ENCODE measurements around the gene MUC15.

Gene MUC15

DNA sequence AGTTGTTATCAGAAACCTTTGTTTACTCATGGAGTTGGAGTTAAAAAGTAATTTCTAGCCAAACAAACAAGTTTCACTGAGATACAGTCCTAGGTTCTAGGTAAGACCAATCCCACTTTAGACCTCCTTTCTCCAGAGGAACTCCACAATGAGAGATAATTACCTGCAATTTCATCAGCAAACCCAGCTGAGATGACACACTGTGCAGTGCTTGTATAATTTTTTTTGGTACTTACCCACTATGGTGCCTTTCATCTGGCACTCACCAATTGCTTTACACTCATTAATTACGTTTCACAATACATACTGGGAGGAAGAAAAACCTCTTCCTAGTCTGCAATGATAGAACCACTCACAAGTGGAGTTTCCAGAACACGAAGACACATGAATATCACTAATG, 1.8 kb upstream of the MUC15 start:
- no peak for DNase-seq (ENCODE audit: low spot score)

DNA sequence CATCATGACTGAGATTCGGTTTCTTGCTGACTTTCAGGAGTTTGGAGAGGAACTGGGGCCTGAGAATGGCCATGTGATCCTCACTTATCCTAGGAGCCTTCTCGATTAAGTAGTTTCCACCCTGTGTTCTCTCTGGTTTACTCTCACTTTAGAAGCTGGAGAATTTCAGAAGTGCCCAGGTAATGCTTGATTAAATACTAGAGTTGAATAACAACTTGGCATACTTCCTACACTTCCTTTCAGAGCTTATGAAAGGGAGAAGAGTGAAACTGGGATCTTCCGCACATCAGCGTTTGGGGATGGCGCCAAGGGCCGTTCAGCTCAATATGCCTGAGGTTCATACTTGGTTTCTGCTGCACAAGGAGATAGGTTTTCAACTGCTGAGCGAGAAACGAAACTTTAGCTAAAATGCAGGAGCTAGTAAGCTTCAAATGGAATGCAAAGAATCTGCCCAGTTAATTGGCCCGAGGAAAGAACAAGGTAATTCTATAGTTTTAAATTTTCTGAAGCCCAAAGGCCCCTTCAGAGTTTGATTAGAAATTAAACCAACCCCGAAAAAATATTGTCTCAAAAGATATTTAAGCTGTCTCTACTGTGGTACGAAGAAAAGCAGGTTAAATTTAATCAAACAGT, 823 bp upstream of the MUC15 start:
- DNase-seq (ENCODE audit: low spot score), result no peak

DNA sequence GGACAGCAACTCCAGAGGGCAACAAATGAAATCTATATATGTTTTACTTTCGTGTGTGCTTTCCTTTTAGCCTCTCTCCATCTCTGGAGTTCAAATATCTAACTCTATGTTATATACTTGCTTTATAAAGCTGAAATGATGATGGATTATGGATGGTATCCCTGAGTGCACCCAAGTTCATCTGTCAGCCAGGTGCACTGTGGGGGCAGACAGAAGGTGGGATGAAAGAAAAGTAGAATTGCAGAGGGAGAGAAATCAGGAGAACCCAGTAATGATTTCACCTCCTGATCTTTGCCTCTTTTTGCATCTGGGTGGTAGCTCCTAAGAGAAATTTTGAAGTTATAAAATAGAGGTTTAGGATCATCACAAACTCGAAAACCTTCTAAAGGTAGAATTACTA, 2.4 kb downstream of the MUC15 start:
- no peak for DNase-seq (ENCODE audit: low spot score)

DNA sequence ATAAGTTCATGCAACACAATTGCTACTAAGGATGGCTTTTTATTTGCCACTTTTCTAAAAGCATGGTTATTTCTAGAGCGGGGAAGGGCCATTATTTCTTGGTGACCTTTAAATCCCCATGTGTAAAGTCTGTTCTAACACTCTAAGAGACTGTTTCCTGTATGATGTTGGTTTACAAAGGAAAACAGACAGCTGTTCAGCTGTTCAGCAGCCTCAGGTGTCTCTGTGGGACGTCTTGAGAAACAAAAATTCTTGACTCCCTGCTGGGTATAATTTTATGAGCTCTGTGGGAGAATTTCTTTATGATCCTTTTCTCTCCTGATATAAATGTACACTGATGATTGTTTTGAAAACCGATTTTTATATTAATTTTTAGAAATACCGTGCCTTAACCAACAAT, 13.9 kb downstream of the MUC15 start:
- no peak for DNase-seq (ENCODE audit: low spot score)

DNA sequence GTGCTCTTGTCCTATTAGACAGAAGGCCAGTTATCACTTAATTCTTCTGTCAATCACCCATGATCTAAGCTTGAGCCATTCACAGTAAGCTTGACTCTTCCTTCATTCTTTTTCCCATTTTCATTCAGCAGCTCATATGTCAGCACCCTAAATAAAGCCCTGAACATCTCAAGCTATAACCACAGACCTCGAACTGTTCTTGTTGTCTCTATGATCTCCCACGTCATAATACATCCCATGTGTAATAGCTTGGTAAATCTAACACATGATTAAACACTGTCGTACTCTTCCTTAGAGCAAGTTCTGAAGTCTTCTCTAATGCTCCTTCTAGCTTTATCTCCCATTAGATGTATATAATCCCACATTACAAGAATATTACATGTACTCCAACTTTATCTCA, 14.4 kb downstream of the MUC15 start:
- no peak for DNase-seq (ENCODE audit: low spot score)

DNA sequence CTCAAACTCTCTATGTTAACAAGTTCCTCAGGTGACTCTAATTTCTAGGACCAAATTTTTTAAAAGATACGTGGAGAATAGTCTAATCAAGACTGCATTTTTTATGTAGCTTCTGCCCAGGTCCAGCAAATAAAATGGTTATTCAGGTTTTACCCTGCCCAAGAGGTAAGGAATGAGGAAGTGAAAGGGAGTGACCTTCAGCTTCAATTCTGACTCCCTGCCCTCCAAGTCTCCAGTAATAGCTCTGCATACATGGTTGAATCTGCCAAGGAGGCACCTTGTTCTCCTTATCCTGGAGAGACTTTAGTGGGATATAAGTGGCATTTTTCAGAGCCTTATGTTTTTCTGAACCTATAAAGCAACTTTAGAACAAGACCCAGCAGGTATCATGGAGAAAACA, 15.5 kb downstream of the MUC15 start:
- no peak for DNase-seq (ENCODE audit: low spot score)

DNA sequence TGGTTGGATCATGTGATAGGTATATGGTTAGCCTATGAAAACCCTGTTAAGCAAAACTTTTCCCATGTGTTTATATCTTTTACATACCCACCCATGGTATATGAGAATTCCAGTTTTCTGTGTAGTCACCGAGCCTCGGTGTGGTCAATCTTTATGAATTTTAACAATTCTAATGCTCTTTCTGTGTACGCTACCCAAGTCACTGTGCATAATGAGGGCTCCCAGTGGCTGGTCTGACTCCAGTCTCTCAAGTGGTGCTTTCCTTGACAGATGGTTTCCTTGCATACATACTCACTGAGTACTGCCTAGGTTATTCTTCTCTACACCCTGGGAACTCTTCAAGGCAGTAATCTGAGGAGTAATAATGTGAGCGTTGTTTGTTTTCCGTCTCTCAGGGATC, 17.6 kb downstream of the MUC15 start:
- DNase-seq (ENCODE audit: low spot score), result no peak

DNA sequence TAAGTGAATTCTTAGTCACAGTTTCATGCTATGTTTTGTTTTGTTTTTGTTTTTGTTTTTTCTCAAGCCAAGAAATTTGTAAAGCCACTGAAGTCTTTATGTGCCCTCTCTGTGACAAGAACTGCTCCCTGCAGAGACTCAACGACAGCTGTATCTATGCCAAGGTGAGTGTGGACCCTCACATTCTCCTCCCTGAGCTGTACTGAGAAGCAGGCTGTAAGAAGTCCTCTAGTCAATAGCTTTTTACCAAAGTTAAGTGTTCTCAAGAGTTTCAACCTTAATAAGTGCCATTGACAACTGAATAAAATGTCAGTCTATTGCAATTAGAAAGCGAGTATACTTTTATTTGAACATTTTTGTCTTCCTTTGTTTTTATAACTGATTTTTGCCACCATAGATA, 18.9 kb downstream of the MUC15 start:
- DNase-seq (ENCODE audit: low spot score), result no peak

DNA sequence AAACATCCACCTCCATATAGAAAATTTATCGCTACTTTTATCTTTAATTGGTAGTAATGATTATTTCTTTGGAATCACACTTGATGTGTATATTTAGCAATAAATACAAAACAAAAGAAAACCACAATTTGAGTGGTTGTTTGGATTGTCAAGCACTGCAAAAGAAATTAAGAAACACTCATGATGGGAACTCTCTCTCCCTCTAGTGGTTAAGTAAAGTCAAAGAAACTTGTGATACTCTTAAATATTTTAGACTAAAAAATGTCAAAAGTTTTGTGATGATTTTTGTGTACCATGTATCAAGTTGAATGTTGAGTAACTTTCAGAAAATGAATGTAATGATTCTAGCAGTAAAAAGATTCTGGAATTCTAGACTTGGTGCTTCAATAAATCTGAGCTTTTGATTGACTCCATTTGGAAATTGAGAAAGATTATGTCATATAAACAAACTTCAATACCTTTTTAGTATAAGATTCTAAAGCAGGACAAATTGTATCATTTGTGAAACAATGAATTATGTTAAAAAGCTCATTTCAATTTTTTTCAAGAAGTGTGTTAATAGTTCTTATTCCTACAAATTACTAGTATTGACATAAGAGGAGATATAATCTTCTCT, 20.8 kb downstream of the MUC15 start:
- no peak for DNase-seq (ENCODE audit: low spot score)

DNA sequence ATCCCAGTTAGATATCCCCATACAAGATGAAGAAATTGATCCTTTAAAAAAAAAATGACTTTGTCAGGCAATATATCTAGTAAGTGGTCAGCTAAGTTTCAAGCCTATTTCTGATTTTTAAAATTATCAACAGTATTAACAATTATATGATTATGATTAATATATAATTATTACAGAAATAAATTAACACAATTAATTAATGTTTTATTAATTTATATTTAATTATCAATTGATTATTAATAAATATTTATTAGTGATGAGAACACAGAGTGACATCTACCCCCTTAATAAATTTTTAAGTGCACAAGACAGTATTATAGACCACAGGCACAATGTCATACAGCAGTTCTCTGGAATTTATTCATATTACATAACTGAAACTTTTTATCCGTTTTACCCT, 22.0 kb downstream of the MUC15 start:
- no peak for DNase-seq (ENCODE audit: low spot score)

DNA sequence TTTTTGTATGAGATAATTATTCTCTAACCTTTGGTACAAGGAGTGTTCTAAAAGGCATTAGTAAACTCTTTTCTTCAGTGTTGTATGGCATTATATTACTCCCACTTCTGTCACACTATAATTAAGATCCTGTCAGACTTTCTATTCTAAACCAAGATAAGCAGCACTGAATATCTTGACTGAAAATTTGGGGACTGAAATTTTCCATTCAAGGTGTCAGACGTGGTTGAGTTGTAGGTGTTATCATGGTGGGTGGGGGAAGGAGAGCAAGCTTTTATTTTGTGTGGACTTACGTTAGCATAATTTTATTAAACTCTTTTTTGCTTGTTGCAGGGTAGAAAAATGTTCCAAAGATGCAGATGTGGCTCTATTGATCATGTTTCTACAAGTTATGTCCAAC, 22.9 kb downstream of the MUC15 start:
- DNase-seq (ENCODE audit: low spot score), result no peak

DNA sequence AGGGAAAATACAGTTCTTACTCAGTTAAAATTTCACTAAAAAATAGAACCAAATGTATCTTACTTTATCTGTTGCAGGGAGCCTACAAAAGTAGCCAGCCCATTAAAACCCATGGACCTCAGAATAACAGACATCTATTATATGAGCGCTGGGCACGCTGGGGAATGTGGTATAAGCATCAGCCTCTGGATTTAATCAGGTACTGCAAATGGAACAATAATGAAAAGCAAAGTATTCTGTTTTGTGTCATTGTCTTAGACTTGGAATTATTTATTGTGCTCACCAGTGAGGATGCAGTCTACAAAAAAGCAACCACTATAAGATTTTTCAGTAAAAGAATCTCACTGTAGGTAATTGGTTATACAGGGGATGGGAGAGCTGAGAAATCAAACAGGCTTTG, 30.2 kb downstream of the MUC15 start:
- DNase-seq (ENCODE audit: low spot score), result no peak

DNA sequence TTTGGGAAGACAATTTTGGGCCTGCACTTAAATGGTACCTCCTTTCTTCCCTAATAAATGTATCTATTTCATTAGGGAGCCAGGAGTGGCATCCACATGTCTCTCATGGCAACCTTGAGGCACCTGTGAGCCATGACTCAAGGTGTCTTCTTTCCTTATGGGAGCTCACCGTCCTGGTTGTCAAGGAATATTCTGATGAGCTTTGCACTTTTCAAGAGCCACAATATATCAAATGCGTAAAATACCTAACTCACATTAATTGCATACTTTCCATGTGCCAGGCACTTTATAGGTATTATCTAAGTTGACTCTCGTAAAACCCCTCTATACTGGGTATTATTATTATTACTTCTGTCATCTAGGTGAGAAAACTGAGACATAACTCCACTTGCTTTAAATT, 32.5 kb downstream of the MUC15 start:
- no peak for DNase-seq (ENCODE audit: low spot score)

DNA sequence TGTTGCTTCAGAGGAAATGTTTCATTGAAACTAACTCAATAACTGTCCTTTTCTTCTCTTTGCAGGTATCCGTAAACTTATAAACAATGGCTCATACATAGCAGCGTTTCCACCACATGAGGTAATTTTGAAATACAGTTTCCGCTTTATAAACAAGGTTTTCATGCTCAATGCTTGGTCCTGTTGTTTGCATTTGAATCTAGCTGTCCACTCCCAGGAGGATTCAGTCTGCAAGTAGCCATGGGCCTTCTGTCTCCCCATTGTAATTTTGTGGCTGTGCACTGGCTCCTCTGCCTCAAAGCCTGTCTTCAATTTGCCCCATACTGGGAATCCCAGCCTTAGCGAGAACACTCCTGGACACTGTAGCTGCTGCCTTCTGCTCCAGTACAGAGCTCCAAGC, 34.7 kb downstream of the MUC15 start:
- DNase-seq (ENCODE audit: low spot score), result no peak

DNA sequence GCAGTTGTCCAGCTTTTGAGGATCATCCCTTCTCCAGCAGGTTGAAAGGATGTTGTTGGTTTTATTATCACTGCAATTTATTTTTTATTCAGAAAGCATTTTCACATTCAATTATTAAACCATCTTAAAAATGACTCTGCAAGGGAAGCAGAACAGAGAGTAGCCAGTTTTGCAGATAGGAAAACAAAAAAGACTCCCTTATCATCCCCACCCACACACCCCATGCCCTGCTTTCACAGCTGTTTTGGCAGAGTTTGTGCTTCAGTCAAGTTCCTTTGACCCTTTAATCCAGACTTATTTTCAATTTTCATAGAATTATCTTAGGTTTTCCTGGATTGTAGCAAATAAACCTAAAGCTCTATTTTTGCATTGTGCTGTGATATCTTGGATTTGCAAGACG, 44.4 kb downstream of the MUC15 start:
- DNase-seq (ENCODE audit: low spot score), result no peak

DNA sequence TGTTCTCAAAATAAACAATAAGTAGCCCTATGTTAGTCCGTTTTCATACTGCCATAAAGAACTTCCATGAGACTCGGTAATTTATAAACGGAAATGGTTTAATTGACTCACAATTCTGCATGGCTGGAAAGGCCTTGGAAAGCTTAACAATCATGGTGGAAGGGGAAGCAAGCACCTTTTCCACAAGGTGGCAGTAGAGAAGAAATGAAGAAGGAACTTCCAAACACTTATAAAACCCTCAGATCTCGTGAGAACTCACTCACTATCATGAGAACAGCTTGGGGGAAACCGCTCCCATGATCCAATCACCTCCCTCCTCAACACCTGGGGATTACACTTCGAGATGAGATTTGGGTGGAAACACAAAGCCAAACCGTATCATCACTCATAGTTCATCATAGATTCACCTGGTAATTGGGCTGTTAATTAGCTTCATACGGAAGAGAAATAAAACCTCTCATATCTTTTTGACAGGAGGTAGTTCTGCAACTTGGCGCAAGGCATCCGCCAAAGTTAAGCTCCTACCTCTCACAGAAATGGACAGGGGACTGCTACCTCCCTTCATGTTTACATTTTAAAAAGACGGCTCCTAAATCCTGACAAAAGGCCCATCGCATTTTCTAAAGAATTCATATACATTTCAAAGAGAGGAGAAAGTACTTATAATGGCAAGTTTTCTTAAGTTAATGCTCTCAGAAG, 49.0 kb downstream of the MUC15 start:
- DNase-seq (ENCODE audit: low spot score), result no peak

DNA sequence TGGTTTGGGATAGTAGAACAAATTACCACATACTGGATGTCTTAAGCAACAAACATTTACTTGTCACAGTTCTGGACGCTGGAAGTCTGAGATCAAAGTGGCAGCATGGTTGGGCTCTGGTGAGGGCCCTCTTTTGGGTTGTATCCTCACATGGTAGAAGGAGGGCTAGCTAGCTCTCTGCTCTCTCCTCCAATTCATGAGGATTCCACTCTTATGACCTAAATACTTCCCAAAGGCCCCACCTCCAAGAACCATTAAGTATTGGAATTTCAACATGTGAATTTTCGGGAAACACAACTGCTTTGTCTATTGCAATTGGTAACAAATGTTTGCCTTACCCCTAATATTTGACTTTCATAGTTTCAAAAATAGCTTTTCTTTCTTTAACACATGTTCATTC, 52.6 kb downstream of the MUC15 start:
- DNase-seq (ENCODE audit: low spot score), result no peak

DNA sequence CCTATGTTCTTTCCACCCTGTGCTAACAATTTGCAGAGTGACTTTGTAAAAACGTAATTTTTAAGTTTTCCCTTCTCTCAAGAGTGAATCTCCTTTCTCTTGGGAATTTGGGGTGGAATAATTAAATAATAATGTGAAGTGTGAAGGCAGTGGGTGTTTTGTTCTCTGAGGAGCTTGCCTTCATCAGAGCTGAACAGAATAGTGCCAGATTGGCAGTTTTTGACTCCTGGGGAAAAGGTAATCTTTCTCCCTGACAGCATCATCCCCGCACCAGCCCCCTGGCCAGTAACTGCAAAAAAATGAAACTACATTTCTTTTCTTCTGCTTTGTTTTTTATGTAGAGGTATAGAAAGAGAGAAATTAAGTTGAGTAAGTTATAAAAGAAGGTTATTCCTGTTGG, 59.9 kb downstream of the MUC15 start:
- no peak for DNase-seq (ENCODE audit: low spot score)

DNA sequence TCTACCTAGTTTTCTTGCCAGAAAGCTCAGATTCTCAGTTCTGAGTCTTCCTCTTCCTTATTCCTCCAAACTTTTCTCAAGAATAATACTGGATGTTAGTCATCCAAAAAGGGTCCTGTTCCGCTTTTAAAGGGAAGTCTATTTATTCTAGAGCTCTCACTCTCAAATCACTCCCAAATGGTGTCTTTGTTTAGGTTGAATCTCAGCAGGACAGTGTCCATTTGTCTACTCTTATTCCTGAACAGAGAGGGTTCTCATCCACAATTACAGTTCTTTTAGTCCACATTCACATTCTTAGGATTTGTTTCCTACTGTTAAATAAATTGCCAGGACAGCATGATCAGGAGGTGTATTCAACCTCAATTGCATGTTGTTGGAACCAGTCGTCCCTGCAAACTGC, 61.3 kb downstream of the MUC15 start:
- no peak for DNase-seq (ENCODE audit: low spot score)

DNA sequence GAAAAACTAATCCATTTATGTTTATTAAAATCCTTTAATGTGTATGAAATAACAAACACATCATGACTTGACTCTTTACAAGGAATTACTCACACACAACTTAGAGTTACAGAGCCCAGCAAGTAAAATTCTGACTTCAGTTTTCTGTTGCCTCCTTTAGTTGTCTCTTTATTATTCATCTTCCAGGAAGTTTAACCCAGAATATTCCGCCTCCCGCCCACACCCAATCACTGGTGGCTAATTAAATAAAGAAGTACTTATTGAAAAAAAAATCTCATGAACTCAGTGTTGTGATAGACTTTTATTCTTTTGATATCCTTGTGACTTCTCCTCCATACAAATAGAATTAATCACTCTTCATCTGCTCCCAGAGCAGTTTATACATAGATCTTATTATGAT, 61.9 kb downstream of the MUC15 start:
- DNase-seq (ENCODE audit: low spot score), result no peak
